ENCODE results near the gene C1QTNF9B.

GRCh38 chr13:23934520-23934919 lies 37.2 kb upstream of the C1QTNF9B start:
- TF ChIP-seq CTCF (IDR thresholded peaks at IDR 0.05), result no peak
- TF ChIP-seq EZH2 (IDR thresholded peaks at IDR 0.05), result no peak
- TF ChIP-seq EZH2phosphoT487 (IDR thresholded peaks at IDR 0.05), result no peak
